ENCODE measurements around the gene FOXS1. TPM values are rescaled to one million over a fixed set of nuclear protein-coding genes. Genes with fewer than 3 reads are reported as not detected.
A peak's percentile ranks its signal among the peaks of the same experiment; 100 is the strongest.
"Not testable (repeated sequence)": the region's sequence is repeated elsewhere in the genome, so short reads cannot be mapped to it uniquely, and the experiment has no call there.

The FOXS1 gene
- total RNA-seq, 1 donor from 2014 or later, result not detected

DNA sequence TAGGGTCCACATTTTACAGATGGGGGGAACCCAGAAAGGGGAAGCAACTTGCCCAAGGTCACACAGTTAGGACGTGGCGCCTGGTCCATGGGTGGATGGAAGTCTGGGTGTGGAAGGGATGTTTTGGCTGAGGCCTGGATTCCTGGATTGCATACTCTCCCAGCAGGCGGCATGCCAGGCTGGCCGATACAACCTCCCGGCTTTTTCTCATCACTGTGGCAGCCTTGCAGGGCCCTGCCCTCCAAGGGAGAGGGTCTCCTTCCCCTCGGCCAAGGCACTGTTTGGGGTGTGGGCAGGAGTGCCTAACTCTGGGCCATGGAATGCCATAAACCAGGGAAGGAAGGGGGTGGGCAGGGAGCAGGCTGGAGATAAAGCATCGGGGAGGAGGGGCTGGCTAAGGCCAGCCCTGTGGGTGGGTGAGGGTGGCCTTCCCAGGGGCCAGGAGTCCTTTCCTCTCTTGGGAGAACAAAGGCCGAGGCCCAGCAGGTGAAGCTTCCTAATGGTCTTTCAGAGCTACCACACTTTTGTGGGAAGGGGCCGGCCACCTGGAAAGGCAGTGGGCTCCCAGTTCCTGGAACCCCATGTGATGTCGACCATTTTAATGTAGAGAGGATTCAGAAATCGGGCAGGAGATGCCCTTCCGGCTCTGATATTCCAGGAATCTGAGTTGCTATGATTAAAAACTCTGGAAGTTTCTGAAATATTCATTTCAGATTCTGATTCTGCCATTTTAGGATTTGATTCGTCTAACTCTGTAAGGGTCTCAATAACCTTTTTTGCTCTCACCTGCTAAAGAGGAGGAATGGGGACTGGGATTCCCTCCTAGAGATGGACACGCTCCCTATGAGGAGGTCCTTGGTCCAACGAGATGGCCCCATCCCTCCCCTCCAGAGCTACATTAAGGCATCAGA, 4.2 kb downstream of the FOXS1 start:
- no peak for DNase-seq (ENCODE audit: low read depth, low spot score)

DNA sequence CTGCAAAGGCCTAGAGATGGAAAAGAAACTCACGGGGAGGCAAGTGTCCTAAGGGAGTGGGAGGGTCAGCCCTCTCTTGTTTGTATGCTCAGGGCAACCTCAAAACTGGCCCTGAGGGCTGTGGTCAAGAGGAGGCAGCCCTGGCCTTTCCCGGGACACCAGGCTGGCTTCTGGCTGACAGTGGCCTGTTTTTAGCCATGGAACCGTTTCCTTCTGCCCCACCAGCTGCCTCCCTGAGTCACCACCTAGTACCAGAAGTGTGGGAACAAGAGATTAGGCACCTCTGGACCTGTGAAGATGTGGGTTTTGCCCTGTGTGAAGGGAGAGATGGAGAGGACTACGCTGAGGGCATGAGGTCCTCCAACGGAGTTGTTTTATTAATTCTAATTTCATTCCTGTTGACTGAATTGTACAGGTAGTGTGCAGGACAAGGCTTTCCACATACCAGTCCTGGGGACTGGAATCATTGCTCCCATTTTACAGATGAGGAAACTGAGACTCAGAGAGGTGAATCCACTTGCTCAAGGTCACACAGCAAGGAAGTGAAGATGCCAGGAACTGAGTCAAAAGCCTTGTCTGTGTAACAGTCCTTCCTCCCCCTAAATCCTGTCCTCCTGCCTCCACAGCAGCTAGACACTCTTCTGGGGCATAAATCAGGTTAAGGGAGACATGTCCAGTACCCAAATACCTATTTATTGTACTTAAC, 5.5 kb downstream of the FOXS1 start:
- DNase-seq (ENCODE audit: low read depth, low spot score), result no peak

- no peak for DNase-seq (ENCODE audit: low read depth, low spot score)
Observed at GRCh38 chr20:31838646-31839292, 6.6 kb downstream of the FOXS1 start.

DNA sequence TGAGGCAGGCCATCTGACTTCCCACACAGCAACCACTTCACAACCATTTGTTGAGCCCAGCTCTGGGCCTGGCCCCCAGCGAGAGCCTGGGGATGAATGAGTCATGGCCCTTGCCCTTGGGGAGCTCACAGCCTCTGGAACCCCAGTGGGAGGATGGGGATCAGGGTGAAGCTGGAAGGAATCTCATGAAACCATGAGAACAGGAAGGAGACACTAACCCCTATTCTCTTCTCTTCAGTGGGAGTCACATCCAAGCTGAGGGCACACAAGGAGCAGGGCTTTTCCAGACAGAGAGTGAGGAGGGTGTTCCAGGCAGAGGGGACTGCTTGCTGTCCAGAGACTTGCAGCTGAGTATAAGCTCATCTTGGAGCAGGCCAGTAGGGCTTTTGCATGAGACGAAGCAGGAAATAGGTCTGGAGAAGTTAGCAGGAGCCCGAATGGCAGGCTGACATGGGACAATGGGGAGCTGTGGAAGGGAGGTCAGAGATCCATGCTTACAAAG, 7.5 kb downstream of the FOXS1 start:
- DNase-seq (ENCODE audit: low read depth, low spot score), result no peak

DNA sequence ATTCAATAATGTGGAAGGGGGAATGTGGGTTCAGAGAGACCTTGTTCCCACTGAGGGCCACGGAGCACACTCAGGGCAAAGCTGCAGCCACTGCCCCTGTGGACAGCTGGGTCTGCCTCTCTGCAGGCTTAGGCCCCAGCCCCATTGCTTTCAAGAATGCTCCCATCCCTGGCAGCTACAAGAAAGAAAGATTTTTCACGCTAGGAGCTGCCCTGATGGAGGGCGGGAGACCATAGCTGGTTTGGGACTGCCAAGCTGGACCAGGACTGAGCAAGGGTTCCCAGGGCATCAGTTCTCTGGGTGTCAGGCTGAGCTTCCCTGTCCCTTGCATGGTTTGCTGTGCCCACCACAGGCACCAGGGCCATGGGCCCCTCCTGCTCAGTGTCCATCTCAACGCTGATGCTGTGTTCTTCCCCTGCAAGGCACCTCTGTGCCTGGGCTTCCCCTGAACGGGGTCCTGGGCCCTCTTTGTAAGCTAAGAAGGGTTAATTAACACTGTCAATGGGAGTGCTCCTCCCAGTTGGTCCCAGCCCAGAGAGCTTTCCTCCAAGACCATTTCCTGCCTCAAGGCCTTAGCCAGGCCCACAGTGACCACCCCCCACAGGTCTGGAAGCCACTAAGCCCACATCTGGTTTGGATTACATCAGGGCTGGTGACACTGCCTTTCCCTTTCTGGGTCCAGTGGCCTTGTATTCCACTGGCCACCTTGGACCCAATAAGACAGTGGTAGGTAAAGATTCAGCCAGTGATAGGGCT, 8.4 kb downstream of the FOXS1 start:
- DNase-seq (ENCODE audit: low read depth, low spot score), result no peak

- peak; percentile 50 for DNase-seq (ENCODE audit: low read depth, low spot score)
Observed at GRCh38 chr20:31835977-31836852, 9.2 kb downstream of the FOXS1 start.

GRCh38 chr20:31835554-31835953, 9.8 kb downstream of the FOXS1 start:
- DNase-seq (ENCODE audit: low read depth, low spot score), result no peak

- DNase-seq (ENCODE audit: low read depth, low spot score), result no peak
Observed at GRCh38 chr20:31833931-31834521, 11.4 kb downstream of the FOXS1 start.

DNA sequence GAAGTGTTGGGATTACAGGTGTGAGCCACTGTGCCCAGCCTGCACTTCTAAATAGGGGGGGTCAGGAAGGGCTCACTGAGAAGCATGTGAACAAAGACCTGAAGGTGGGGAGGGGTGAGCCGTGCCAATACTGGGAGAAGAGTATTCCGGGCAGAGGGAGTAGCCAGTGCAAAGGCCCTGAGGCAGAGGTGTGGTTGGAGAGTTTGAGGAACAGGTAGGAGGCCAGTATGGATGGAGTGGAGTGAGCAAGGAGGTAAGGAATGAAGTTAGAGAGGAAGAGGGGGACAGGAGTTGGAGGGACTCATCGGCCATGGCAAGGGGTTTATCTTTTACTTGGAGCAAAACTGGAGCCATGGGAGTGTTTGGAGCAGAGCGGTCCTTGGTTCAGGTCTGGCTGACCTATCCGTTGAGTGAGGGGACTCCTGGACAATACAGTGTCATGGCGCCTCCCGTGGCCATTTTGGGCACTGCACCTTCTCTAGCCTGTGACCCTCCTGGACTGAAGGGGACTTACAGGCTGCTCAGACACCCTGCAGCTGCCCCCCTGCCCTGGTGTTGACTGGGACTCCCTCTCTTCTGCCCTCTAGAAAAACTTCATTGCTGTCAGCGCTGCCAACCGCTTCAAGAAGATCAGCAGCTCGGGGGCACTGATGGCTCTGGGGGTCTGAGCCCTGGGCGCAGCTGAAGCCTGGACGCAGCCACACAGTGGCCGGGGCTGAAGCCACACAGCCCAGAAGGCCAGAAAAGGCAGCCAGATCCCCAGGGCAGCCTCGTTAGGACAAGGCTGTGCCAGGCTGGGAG, 12.1 kb downstream of the FOXS1 start:
- no peak for DNase-seq (ENCODE audit: low read depth, low spot score)

DNA sequence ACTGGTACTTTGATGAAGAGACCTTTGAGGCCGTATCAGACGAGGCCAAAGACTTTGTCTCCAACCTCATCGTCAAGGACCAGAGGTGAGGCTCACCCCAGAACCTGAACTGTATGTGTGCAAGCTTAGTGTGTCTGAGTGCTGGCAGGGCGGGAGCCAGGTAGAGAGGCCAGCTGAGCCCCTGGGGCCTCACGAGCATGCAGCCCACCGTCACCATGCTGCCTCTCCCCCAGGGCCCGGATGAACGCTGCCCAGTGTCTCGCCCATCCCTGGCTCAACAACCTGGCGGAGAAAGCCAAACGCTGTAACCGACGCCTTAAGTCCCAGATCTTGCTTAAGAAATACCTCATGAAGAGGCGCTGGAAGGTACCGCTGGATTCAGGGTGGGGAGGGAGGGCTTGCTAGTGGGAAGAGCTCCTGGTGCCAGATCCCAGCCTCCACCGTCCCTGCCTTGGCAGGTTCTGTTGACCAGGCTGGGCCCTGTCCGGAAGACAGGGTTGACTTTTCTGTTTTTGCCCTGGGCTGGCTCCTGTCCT, 13.6 kb downstream of the FOXS1 start:
- DNase-seq (ENCODE audit: low read depth, low spot score), result no peak

DNA sequence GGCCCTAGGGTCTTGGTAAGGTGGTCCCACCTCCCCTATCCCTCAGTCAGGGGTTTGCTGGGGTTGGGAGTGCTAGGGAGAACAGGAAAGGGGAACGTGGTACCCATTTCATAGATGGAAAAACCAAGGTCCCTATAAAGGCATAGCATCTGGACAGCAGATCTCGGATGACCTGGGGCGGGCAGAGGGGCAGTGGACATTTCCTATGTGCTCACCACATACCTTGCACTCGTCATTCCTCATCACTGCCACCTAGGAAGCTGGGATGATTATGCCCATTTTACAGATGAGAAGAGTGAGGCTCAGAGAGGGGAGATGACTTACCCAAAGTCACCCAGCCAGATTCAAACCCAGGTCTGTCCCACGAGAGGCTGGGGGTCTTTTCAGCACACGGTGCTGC, 14.2 kb downstream of the FOXS1 start:
- no peak for DNase-seq (ENCODE audit: low read depth, low spot score)

DNA sequence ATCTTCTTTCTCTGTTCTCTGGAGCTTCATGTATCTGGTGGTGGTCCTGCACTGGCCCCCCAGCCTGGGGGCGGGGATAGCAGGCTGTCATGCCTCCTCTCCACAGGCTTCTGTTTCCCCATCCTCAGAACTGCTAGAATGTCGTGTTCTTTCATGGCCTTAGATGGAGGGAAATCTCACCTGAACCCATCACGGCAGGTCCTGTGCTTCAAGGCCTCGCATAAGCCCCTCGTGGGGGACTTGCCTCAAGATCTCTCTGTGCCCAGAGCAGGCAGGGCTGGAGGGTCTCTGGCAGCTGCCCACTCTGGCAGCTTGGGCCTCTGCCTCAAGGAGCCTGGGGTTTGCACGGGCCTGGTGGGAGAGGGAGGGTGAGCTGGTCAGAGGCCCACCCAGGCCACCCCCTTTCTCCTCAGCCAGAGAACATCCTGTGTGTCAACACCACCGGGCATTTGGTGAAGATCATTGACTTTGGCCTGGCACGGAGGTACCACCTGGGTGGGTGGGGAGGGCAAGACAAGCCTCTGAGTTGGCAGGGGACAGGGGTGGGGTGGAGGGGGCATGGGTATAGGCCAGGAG, 14.9 kb downstream of the FOXS1 start:
- DNase-seq (ENCODE audit: low read depth, low spot score), result no peak

DNA sequence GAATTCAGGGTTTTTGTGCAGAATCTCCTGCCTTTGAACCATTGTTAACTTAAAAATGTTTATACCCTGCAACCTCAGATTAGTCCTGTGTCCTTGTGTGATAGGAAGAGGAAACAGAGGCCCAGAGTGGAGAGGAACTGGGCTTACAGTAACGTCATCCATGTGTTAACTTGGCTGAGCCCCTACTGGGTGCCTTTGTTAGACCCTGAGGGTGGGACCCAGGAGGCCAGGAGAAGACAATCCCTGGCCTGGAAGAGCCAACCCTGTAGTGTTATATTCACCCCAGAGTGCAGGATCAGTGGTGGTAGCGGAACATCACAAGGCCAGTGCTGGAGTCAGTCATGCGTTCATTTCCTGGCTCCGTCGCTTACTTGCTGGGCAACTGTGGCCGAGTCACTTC, 15.7 kb downstream of the FOXS1 start:
- no peak for DNase-seq (ENCODE audit: low read depth, low spot score)

- not testable (repeated sequence) for DNase-seq (ENCODE audit: low read depth, low spot score)
Observed at GRCh38 chr20:31828016-31828415, 17.4 kb downstream of the FOXS1 start.

- no peak for DNase-seq (ENCODE audit: low read depth, low spot score)
Observed at GRCh38 chr20:31827059-31827458, 18.3 kb downstream of the FOXS1 start.

DNA sequence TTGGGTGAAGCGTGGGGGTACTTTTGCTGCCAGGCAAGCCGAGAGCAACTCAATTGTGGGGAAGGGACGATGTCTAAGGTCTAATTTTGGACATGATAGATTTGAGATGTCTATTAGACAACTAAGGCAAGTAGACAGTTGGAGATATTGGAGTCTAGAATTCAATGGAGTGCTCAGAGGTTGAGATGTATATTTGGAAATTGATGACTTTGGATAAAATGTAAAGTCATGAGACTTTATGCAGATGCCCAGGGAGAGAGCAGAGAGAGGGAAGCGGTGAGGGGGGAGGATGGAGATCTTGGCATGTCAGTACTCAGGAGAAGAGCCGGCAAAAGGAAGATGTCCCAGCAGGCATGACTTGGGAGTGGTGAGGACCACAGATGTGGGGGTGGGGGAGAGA, 19.3 kb downstream of the FOXS1 start:
- no peak for DNase-seq (ENCODE audit: low read depth, low spot score)

GRCh38 chr20:31824554-31825313, 20.7 kb downstream of the FOXS1 start:
- DNase-seq (ENCODE audit: low read depth, low spot score), result no peak

- DNase-seq (ENCODE audit: low read depth, low spot score), result no peak
Observed at GRCh38 chr20:31824125-31824485, 21.3 kb downstream of the FOXS1 start.
